SK-N-SH (cell line): ENCODE measurements around the gene MAGEA12. TPM values are rescaled to one million over a fixed set of nuclear protein-coding genes. Genes with fewer than 3 reads are reported as not detected.
A peak's percentile ranks its signal among the peaks of the same experiment; 100 is the strongest.
"Not testable (repeated sequence)": the region's sequence is repeated elsewhere in the genome, so short reads cannot be mapped to it uniquely, and the experiment has no call there.

ENCODE experiments used
- CTCF ChIA-PET: fragments of 300-600, 350-600 bp; formaldehyde crosslinking; extraction: SDS; loops from one replicate; lab custom pipeline; 2021; lab: Yijun Ruan, JAX
- POLR2A ChIA-PET: fragments of 350-600 bp; sonication (Branson Sonifier 250); formaldehyde crosslinking; extraction: SDS; loops from one replicate; lab custom pipeline; 2020; ENCODE audit warnings: antibody characterized with exemption, inconsistent platforms; lab: Yijun Ruan, JAX
- DNase-seq: peaks from one replicate; pipeline ENCODE4 v3.0.0; 2012
- H2AFZ ChIP-seq: fragments of 200-600 bp; sonication (generic); 2 replicates; pipeline ENCODE4 v1.8.1; 2016; ENCODE audit warnings: antibody characterized with exemption, mild to moderate bottlenecking, low read depth
- H3F3A ChIP-seq: fragments of 200-600 bp; sonication (generic); replicated peaks from 2 replicates; pipeline ENCODE3; 2016; ENCODE audit warnings: antibody characterized with exemption, mild to moderate bottlenecking; ENCODE audit not compliant: insufficient read depth
- H3K27ac ChIP-seq, 2 experiments: fragments of 200-500 bp in 1 of 2; fragments of 200-600 bp in 1 of 2; sonication (Bioruptor generic) in 1 of 2; sonication (generic), shearing (Covaris generic) in 1 of 2; 2 replicates each; pipeline versions ENCODE4 v1.5.1 to v1.6.1; 2014 to 2016; ENCODE audit warnings: low read depth in 2 of 2, inconsistent platforms in 1 of 2, low read length in 1 of 2, mild to moderate bottlenecking in 1 of 2, mixed read lengths in 1 of 2
- H3K27me3 ChIP-seq: fragments of 200-600 bp; sonication (generic), shearing (Covaris generic); 2 replicates; pipeline ENCODE4 v1.6.1; 2016; ENCODE audit warnings: mixed run types; ENCODE audit not compliant: insufficient read depth
- H3K36me3 ChIP-seq, 2 experiments: fragments of 200-500 bp in 1 of 2; fragments of 200-600 bp in 1 of 2; sonication (Bioruptor generic) in 1 of 2; sonication (generic) in 1 of 2; replicated peaks in 1 of 2; 2 replicates each; pipeline versions ENCODE3 to v1.5.1; 2014 to 2016; ENCODE audit warnings: low read length in 1 of 2, mild to moderate bottlenecking in 1 of 2; ENCODE audit not compliant: insufficient read depth in 2 of 2, control insufficient read depth in 1 of 2
- H3K4me1 ChIP-seq, 2 experiments: fragments of 200-500 bp in 1 of 2; fragments of 200-600 bp in 1 of 2; sonication (Bioruptor generic) in 1 of 2; sonication (generic), shearing (Covaris generic) in 1 of 2; 2 replicates each; pipeline versions ENCODE4 v1.5.1 to v1.6.1; 2014 to 2016; ENCODE audit warnings: low read depth in 1 of 2, low read length in 1 of 2, mixed run types in 1 of 2; ENCODE audit not compliant: insufficient read depth in 2 of 2, control insufficient read depth in 1 of 2
- H3K4me2 ChIP-seq: fragments of 200-600 bp; sonication (generic), shearing (Covaris generic); 2 replicates; pipeline ENCODE4 v1.6.1; 2017; ENCODE audit warnings: mixed run types
- H3K4me3 ChIP-seq, 2 experiments: fragments of 200-500 bp in 1 of 2; fragments of 200-600 bp in 1 of 2; sonication (Bioruptor generic) in 1 of 2; sonication (generic), shearing (Covaris generic) in 1 of 2; 2 replicates each; pipeline versions ENCODE4 v1.5.1 to v1.8.1; 2014 to 2016; ENCODE audit warnings: low read depth in 2 of 2, inconsistent platforms in 1 of 2, low read length in 1 of 2, mild to moderate bottlenecking in 1 of 2, mixed read lengths in 1 of 2, moderate library complexity in 1 of 2
- H3K79me2 ChIP-seq: fragments of 200-600 bp; sonication (generic); 2 replicates; pipeline ENCODE4 v1.8.1; 2017; ENCODE audit warnings: mild to moderate bottlenecking; ENCODE audit not compliant: insufficient read depth
- H3K9ac ChIP-seq: fragments of 200-600 bp; sonication (generic); 2 replicates; pipeline ENCODE4 v1.6.1; 2017; ENCODE audit warnings: mixed run types
- H3K9me2 ChIP-seq: fragments of 200-600 bp; sonication (generic); 2 replicates; pipeline ENCODE4 v1.6.1; 2017; ENCODE audit warnings: mixed run types
- H3K9me3 ChIP-seq: fragments of 200-600 bp; sonication (generic); 2 replicates; pipeline ENCODE4 v1.6.1; 2017; ENCODE audit warnings: mixed run types, mild to moderate bottlenecking, moderate library complexity
- H4K20me1 ChIP-seq: fragments of 200-600 bp; sonication (generic); 2 replicates; pipeline ENCODE4 v1.6.1; 2017; ENCODE audit warnings: mild to moderate bottlenecking, mixed run types; ENCODE audit not compliant: insufficient read depth
- CTCF ChIP-seq: fragments of 200-600 bp; sonication (generic); IDR thresholded peaks from 2 replicates; pipeline ENCODE4 v1.6.1; 2017; ENCODE audit warnings: antibody characterized with exemption, mild to moderate bottlenecking, moderate library complexity
- EZH2phosphoT487 ChIP-seq: fragments of 200-600 bp; sonication (generic); IDR thresholded peaks from 2 replicates; pipeline ENCODE4 v1.6.1; 2017; ENCODE audit warnings: low read depth, mixed run types, mild to moderate bottlenecking, antibody characterized with exemption, moderate library complexity, borderline replicate concordance
- FOXJ3 ChIP-seq: sonication (generic); formaldehyde crosslinking; IDR thresholded peaks from 2 replicates; pipeline ENCODE4 v1.5.1; 2020; ENCODE audit warnings: mild to moderate bottlenecking, missing genetic modification reagents
- IRF3 ChIP-seq: fragments of 150-350 bp; IDR thresholded peaks from 2 replicates; pipeline ENCODE4 v1.6.1; 2016; ENCODE audit warnings: mild to moderate bottlenecking, low read depth, low read length
- YY1 ChIP-seq: IDR thresholded peaks from 2 replicates; pipeline ENCODE4 v1.4.0; 2012; ENCODE audit warnings: low read depth, mild to moderate bottlenecking
- WGBS: methylation state at CpG from one replicate; pipeline ENCODE4 v1.1.6; 2017; ENCODE audit warnings: low lambda C conversion rate; 5-methylcytosine and 5-hydroxymethylcytosine counted together
- polyA plus RNA-seq, 3 experiments: library from polyadenylated mRNA; depleted of rRNA; stranded (reverse); fragments of >200 nt; gene quantifications; 2 replicates each; pipeline ENCODE4 v1.2.3, GENCODE V29; 2012

MAGEA12 gene
- polyA plus RNA-seq, 1 of the 3 experiments (the other 2 are of a cell fraction): 81.1 TPM

GRCh38 chrX:152725409-152725808, 8.1 kb upstream of the MAGEA12 start:
- no peak for DNase-seq
- 0 out of 2 replicates have a peak, but pooled peaks cover 10% of the 10 kb centered on the region for H3K79me2 ChIP-seq
- TF ChIP-seq FOXJ3 (CRISPR knock-in tag): no peak
- TF ChIP-seq CTCF: no peak
- TF ChIP-seq, all 33 proteins: peak for 0
- ChIA-PET CTCF (no interaction called here), POLR2A (no interaction called here)
- no peaks in the 10 kb centered on the region for H3K9me2 ChIP-seq
- H3K4me1 ChIP-seq: no peaks in the 10 kb centered on the region
- no peaks in the 10 kb centered on the region for H3K27me3 ChIP-seq
- H3F3A ChIP-seq: no peaks in the 10 kb centered on the region
- H3K9me3 ChIP-seq: no peaks in the 10 kb centered on the region
- no peaks in the 10 kb centered on the region for H3K36me3 ChIP-seq
- H3K4me3 ChIP-seq: no peak overlapping the region
- H2AFZ ChIP-seq: no peak overlapping the region
- H4K20me1 ChIP-seq: no peaks in the 10 kb centered on the region
- no peak overlapping the region for H3K4me2 ChIP-seq
- no peak overlapping the region for H3K27ac ChIP-seq
- 43% methylated on average over 5 of the region's 7 CpGs for WGBS
- H3K9ac ChIP-seq: no peak overlapping the region

GRCh38 chrX:152734143-152734858, 744 bp downstream of the MAGEA12 start:
- peak overlapping the region; percentile 60 to 73 for H3K4me3 ChIP-seq
- H3K4me1 ChIP-seq, H3F3A ChIP-seq, H3K27me3 ChIP-seq, H4K20me1 ChIP-seq, H3K27ac ChIP-seq, POLR2A ChIA-PET, CTCF ChIA-PET, H2AFZ ChIP-seq, H3K9me2 ChIP-seq, H3K36me3 ChIP-seq, H3K9me3 ChIP-seq: not testable (repeated sequence)
- H3K79me2 ChIP-seq: peaks cover 52% of the 10 kb centered on the region
- H3K4me2 ChIP-seq: peak overlapping the region; percentile 79
- H3K9ac ChIP-seq: peak overlapping the region; percentile 82
- WGBS: 41% methylated on average over 21 of the region's 22 CpGs
- DNase-seq: peak; percentile 17

- peaks cover 0 to 6% of the 10 kb centered on the region in 2 experiments; a peak in 1 of 4 replicates for H3K4me1 ChIP-seq
- H4K20me1 ChIP-seq: no peaks in the 10 kb centered on the region
- no peak overlapping the region for H3K4me2 ChIP-seq
- H3K36me3 ChIP-seq: peaks cover 2 to 4% of the 10 kb centered on the region in 2 experiments
- no peaks in the 10 kb centered on the region for H3K27me3 ChIP-seq
- no peak overlapping the region for H3K27ac ChIP-seq
- H3F3A ChIP-seq: no peaks in the 10 kb centered on the region
- TF ChIP-seq IRF3 (no peak), YY1 (no peak), EZH2phosphoT487 (no peak)
- ChIA-PET POLR2A (no interaction called here), CTCF (no interaction called here)
- DNase-seq: no peak
- H3K9ac ChIP-seq: no peak overlapping the region
- H2AFZ ChIP-seq: no peak overlapping the region
- no peaks in the 10 kb centered on the region for H3K9me3 ChIP-seq
- WGBS: no CpG with 5 or more reads among the region's 2 CpGs
- no peaks in the 10 kb centered on the region for H3K9me2 ChIP-seq
- peak overlapping the region in 1 of 2 experiments; percentile 73; a peak in 1 of 4 replicates for H3K4me3 ChIP-seq
- H3K79me2 ChIP-seq: peaks cover 46% of the 10 kb centered on the region
Measured at GRCh38 chrX:152735101-152735500, 1.5 kb downstream of the MAGEA12 start.
